Vagina (tissue), 2 donors: ENCODE results near the gene KRT84.

ENCODE experiments used
- POLR2A ChIP-seq, 2 donors: fragments of 450-650 bp; IDR thresholded peaks; one replicate each; pipeline ENCODE4 v1.6.1; 2017; ENCODE audit warnings: antibody characterized with exemption in 2 of 2, mild to moderate bottlenecking in 2 of 2, moderate library complexity in 2 of 2
- TF ChIP-seq, protein P1 (sequence below), 3 experiments: fragments of 450-650 bp in 2 of 3; fragments of 200-600 bp in 1 of 3; sonication (generic) in 1 of 3; IDR thresholded peaks; one replicate each; pipeline ENCODE4 v1.5.1; 2017 to 2019; ENCODE audit warnings: antibody characterized with exemption in 3 of 3, mild to moderate bottlenecking in 2 of 3, moderate library complexity in 2 of 3

DNA sequence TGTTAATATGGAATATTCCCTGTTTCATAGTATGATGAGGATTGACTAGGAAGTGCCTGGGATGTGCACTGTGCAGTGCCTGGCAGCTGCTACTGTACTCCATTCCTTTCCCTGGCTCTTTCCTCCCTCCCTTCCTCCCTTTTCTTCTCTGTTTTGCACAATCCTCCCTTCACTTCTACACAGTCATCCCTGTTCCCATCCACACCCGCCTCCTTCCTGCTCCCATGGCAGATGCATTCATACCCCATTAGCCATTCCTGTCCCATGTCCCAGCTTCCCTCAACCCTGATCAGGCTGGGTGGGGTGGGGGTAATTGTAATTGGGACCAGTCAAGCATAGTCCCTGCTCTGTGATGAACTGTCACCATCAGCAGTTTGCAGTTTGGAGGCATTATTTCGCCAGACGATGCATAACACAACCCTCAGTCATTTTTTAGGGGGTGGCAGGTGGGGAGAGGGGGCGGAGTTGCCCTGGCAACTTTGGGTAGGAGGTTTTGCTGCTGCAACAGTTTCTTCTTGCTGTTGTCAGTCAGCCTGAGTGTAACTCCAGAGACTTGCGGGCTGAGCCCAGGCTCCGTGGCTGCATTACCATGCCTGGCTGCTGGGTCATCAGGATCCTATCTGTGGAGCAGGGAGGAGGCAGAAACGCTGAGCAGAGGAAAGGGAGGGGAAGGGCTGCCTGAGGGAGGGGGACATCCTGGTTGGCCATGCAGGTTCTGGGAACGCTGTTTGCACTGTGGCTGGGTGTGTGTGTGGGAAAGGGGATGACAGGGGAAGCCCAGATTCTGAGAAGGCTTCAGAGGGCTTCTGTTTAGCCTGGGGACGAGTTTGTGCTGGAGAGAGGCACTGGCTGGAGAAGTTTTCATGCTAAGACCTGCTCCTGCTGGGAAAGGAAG is 4.1 kb upstream of the KRT84 start:
- no peak for TF ChIP-seq POLR2A (IDR thresholded peaks at IDR 0.05)
- TF ChIP-seq, protein P1, sequence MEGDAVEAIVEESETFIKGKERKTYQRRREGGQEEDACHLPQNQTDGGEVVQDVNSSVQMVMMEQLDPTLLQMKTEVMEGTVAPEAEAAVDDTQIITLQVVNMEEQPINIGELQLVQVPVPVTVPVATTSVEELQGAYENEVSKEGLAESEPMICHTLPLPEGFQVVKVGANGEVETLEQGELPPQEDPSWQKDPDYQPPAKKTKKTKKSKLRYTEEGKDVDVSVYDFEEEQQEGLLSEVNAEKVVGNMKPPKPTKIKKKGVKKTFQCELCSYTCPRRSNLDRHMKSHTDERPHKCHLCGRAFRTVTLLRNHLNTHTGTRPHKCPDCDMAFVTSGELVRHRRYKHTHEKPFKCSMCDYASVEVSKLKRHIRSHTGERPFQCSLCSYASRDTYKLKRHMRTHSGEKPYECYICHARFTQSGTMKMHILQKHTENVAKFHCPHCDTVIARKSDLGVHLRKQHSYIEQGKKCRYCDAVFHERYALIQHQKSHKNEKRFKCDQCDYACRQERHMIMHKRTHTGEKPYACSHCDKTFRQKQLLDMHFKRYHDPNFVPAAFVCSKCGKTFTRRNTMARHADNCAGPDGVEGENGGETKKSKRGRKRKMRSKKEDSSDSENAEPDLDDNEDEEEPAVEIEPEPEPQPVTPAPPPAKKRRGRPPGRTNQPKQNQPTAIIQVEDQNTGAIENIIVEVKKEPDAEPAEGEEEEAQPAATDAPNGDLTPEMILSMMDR (IDR thresholded peaks at IDR 0.05) = no peak
